ENCODE measurements around the gene CST8. TPM values are rescaled to one million over a fixed set of nuclear protein-coding genes. Genes with fewer than 3 reads are reported as not detected.
A peak's percentile ranks its signal among the peaks of the same experiment; 100 is the strongest.
"Not testable (repeated sequence)": the region's sequence is repeated elsewhere in the genome, so short reads cannot be mapped to it uniquely, and the experiment has no call there.

CST8 gene
- total and polyA plus RNA-seq, 7 experiments from 2014 or later = not detected

DNA sequence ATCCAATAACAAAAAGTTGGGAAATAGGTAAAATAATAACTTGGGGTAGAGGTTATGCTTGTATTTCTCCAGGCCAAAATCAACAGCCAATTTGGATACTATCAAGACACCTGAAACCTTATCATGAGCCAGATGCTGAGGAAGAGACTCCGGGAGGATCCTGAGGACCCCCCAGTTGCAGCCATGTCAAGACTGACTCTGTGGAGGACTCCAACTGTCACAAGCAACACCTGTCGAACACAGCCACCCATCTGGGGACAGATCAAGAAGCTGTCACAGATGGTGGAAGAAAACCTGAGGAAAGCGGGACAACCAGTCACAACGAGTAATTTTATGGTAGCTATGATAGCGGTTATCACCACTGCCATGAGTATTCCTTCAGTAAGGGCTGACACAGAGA lies 18.6 kb upstream of the CST8 start:
- H3K36me3 Mint-ChIP-seq; DNase-seq; POLR2A ChIA-PET; CTCF ChIA-PET; H3K4me1 Mint-ChIP-seq; H3K4me3 Mint-ChIP-seq; intact Hi-C loops (cut with micrococcal nuclease); H3K36me3 ChIP-seq (ENCODE audit: control insufficient read depth in 2 of 3, insufficient read depth in 3 of 3, low read length in 3 of 3); ATAC-seq; H3K4me1 ChIP-seq (ENCODE audit: control insufficient read depth in 2 of 2, insufficient read depth in 2 of 2, low read length in 2 of 2); H3K9me3 ChIP-seq (ENCODE audit: control insufficient read depth in 2 of 3, low read length in 3 of 3); H3K4me3 ChIP-seq (ENCODE audit: low read length); H3K27ac ChIP-seq (ENCODE audit: low read depth, low read length); H3K27me3 ChIP-seq (ENCODE audit: control insufficient read depth in 2 of 2, insufficient read depth in 2 of 2, low read length in 2 of 2); H3K27ac Mint-ChIP-seq: not testable (repeated sequence)
- H3K27me3 Mint-ChIP-seq = peaks cover 4 to 33% (median 15%) of the 10 kb centered on the region in 5 donors
- peaks cover 0 to 13% (median 2%) of the 10 kb centered on the region in 11 donors for H3K9me3 Mint-ChIP-seq

DNA sequence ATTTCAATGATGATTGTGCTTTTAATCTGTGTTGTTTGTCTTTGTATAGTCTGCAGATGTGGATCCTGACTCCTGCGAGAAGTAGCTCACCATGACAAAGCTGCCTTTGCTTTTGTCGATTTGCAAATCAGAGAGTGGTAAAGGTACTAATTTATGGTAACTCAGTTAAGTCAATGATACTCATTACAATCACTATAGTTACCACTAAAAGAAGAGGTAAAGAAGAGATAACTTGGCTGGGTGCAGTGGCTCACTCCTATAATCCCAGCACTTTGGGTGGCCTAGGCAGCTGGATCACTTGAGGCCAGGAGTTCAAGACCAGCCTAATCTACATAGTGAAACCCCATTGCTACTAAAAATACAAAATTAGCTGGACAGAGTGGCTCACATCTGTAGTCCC lies 17.6 kb upstream of the CST8 start:
- H3K4me1 ChIP-seq (ENCODE audit: control insufficient read depth in 2 of 2, insufficient read depth in 2 of 2, low read length in 2 of 2); CTCF ChIA-PET; H3K36me3 ChIP-seq (ENCODE audit: control insufficient read depth in 2 of 3, insufficient read depth in 3 of 3, low read length in 3 of 3); H3K9me3 ChIP-seq (ENCODE audit: control insufficient read depth in 2 of 3, low read length in 3 of 3); H3K4me1 Mint-ChIP-seq; H3K27ac ChIP-seq (ENCODE audit: low read depth, low read length); H3K4me3 Mint-ChIP-seq; H3K27me3 ChIP-seq (ENCODE audit: control insufficient read depth in 2 of 2, insufficient read depth in 2 of 2, low read length in 2 of 2); H3K4me3 ChIP-seq (ENCODE audit: low read length); H3K9me3 Mint-ChIP-seq; ATAC-seq; H3K27ac Mint-ChIP-seq; DNase-seq; POLR2A ChIA-PET; intact Hi-C loops (cut with micrococcal nuclease); H3K36me3 Mint-ChIP-seq: not testable (repeated sequence)
- H3K27me3 Mint-ChIP-seq = peaks cover 4 to 32% (median 15%) of the 10 kb centered on the region in 5 donors

DNA sequence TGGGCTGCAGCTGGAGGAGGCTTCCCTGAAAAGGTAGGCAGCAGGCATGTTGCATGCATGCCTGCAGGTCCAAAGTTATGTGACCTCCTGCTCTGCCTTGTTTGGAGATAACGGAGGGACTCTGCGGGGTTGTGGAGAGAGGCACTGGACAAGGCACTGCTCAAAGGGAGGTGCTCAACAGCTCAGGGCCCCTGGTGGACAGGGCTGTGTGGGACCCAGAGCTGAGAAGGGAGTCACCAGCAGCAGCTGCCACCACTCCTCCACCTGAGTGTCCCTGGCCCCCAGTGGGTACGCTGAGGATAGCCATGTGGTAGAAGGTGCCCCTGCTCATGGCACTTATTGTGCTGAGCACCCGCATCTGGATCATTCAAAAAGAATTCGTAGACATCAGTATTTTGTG lies 15.5 kb upstream of the CST8 start:
- Mint-ChIP-seq H3K27ac (no peak overlapping the region), H3K4me1 (no peaks in the 10 kb centered on the region), H3K9me3 (no peaks in the 10 kb centered on the region), H3K4me3 (no peak overlapping the region), H3K27me3 (peaks cover 0 to 24% (median 14%) of the 10 kb centered on the region in 5 donors), H3K36me3 (no peaks in the 10 kb centered on the region)
- CTCF ChIA-PET = no interaction called here
- Histone ChIP-seq H3K27ac (ENCODE audit: low read depth, low read length) (no peak overlapping the region), H3K4me1 (ENCODE audit: control insufficient read depth in 2 of 2, insufficient read depth in 2 of 2, low read length in 2 of 2) (no peaks in the 10 kb centered on the region), H3K27me3 (ENCODE audit: control insufficient read depth in 2 of 2, insufficient read depth in 2 of 2, low read length in 2 of 2) (no peaks in the 10 kb centered on the region), H3K36me3 (ENCODE audit: control insufficient read depth in 2 of 3, insufficient read depth in 3 of 3, low read length in 3 of 3) (no peaks in the 10 kb centered on the region), H3K4me3 (ENCODE audit: low read length) (no peak overlapping the region), H3K9me3 (ENCODE audit: control insufficient read depth in 2 of 3, low read length in 3 of 3) (no peaks in the 10 kb centered on the region)
- intact Hi-C loops (cut with micrococcal nuclease) = no loop called here
- DNase-seq (no peak), ATAC-seq (no peak)
- POLR2A ChIA-PET = no interaction called here

DNA sequence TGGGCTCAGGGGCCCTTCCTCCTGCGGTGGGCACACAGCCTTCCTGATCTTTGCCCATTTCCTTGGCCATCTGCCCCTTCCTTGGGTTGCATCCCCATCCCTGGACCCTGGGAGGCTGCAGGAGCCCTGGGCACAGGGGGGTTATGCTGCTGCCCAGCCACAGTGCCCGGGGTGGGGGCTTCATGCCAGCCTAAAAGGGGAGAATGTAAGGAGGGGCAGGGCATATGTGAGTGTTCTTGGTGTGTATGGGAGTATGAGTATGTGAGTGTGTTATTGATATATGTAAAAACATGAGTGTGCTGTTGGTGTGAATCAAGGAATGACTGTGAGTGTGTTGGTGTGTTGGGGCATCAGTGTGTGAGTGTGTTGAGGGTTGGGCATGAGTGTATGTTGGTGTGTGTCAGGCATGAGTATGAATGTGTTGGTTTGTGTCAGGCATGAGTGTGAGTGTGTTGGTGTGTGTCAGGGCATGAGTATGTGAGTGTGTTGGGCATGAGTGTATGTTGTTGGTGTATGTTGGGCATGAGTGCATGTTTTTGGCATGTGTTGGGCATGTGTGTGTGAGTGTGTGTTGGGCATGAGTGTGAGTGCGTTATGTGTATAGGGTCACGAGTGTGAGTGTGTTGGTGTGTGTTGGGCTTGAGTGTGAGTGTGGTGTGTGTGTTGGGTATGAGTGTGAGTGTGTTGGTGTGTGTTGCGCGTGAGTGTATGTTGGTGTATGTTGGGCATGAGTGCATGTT lies 14.7 kb upstream of the CST8 start:
- Histone ChIP-seq H3K4me1 (ENCODE audit: control insufficient read depth in 2 of 2, insufficient read depth in 2 of 2, low read length in 2 of 2) (no peaks in the 10 kb centered on the region), H3K4me3 (ENCODE audit: low read length) (no peak overlapping the region), H3K27me3 (ENCODE audit: control insufficient read depth in 2 of 2, insufficient read depth in 2 of 2, low read length in 2 of 2) (no peaks in the 10 kb centered on the region), H3K36me3 (ENCODE audit: control insufficient read depth in 2 of 3, insufficient read depth in 3 of 3, low read length in 3 of 3) (no peaks in the 10 kb centered on the region), H3K9me3 (ENCODE audit: control insufficient read depth in 2 of 3, low read length in 3 of 3) (no peaks in the 10 kb centered on the region), H3K27ac (ENCODE audit: low read depth, low read length) (no peak overlapping the region)
- Mint-ChIP-seq H3K27ac (no peak overlapping the region), H3K4me3 (no peak overlapping the region), H3K36me3 (no peaks in the 10 kb centered on the region), H3K4me1 (no peaks in the 10 kb centered on the region), H3K27me3 (peaks cover 0 to 20% (median 10%) of the 10 kb centered on the region in 5 donors), H3K9me3 (no peaks in the 10 kb centered on the region)
- ChIA-PET POLR2A (no interaction called here), CTCF (no interaction called here)
- no peak for DNase-seq
- no peak for ATAC-seq
- intact Hi-C loops (cut with micrococcal nuclease) = no loop called here

DNA sequence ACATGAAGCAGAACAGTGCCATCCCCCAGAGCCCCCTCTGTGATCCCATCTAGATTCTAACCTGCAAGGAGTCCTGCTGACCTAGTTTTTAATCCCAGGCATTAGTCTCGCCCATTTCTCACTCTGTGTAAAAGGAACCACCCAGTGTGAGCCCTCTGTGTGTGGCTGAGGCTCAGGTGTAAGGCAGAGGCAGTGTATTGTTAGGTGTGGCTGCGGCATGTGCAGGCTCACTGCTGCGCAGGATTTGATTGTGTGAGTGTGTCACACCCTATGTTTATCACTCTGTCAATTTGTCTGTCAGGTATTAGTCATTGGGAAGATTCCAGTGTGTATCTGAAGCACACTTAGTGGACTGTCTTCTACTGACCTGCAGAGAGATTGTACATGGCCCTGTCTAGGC lies 13.7 kb upstream of the CST8 start:
- Histone ChIP-seq H3K27ac (ENCODE audit: low read depth, low read length) (no peak overlapping the region), H3K36me3 (ENCODE audit: control insufficient read depth in 2 of 3, insufficient read depth in 3 of 3, low read length in 3 of 3) (no peaks in the 10 kb centered on the region), H3K27me3 (ENCODE audit: control insufficient read depth in 2 of 2, insufficient read depth in 2 of 2, low read length in 2 of 2) (no peaks in the 10 kb centered on the region), H3K4me1 (ENCODE audit: control insufficient read depth in 2 of 2, insufficient read depth in 2 of 2, low read length in 2 of 2) (no peaks in the 10 kb centered on the region), H3K4me3 (ENCODE audit: low read length) (no peak overlapping the region), H3K9me3 (ENCODE audit: control insufficient read depth in 2 of 3, low read length in 3 of 3) (no peaks in the 10 kb centered on the region)
- H3K4me1 Mint-ChIP-seq = no peaks in the 10 kb centered on the region
- peaks cover 2 to 14% (median 12%) of the 10 kb centered on the region in 5 donors for H3K27me3 Mint-ChIP-seq
- intact Hi-C loops (cut with micrococcal nuclease) = no loop called here
- ChIA-PET CTCF (no interaction called here), POLR2A (no interaction called here)
- ATAC-seq = peak; percentile 56
- H3K9me3 Mint-ChIP-seq = no peaks in the 10 kb centered on the region
- no peak for DNase-seq
- H3K4me3 Mint-ChIP-seq = no peak overlapping the region
- H3K27ac Mint-ChIP-seq = no peak overlapping the region
- H3K36me3 Mint-ChIP-seq = no peaks in the 10 kb centered on the region

DNA sequence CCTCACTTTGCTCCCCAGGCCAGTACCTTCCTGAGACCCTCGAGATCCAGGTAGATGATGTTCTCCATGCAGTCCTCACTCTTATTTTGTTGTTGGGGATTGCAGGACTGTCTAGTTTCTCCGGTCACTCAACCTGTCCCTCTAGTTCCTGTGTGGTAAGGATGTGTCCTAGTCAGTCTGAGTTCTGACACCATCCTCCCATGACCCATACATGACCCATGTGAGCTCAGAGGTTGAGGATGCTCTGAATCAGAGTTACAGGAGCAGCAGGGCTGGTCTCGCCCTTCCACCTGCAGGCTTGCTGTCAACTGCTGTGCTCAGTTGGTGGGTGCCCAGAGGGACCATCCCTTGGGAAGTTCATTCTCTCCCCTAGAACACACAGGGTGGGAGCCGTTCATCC lies 11.9 kb upstream of the CST8 start:
- Mint-ChIP-seq H3K27me3 (peaks cover 0 to 8% (median 4%) of the 10 kb centered on the region in 5 donors), H3K36me3 (no peaks in the 10 kb centered on the region), H3K4me1 (no peaks in the 10 kb centered on the region), H3K27ac (no peak overlapping the region), H3K4me3 (no peak overlapping the region), H3K9me3 (peaks cover 0 to 1% (median 0%) of the 10 kb centered on the region in 11 donors)
- Histone ChIP-seq H3K9me3 (ENCODE audit: control insufficient read depth in 2 of 3, low read length in 3 of 3) (no peaks in the 10 kb centered on the region), H3K4me3 (ENCODE audit: low read length) (no peak overlapping the region), H3K36me3 (ENCODE audit: control insufficient read depth in 2 of 3, insufficient read depth in 3 of 3, low read length in 3 of 3) (no peaks in the 10 kb centered on the region), H3K27me3 (ENCODE audit: control insufficient read depth in 2 of 2, insufficient read depth in 2 of 2, low read length in 2 of 2) (no peaks in the 10 kb centered on the region), H3K27ac (ENCODE audit: low read depth, low read length) (no peak overlapping the region), H3K4me1 (ENCODE audit: control insufficient read depth in 2 of 2, insufficient read depth in 2 of 2, low read length in 2 of 2) (no peaks in the 10 kb centered on the region)
- no peak for ATAC-seq
- ChIA-PET CTCF (no interaction called here), POLR2A (no interaction called here)
- no peak for DNase-seq
- intact Hi-C loops (cut with micrococcal nuclease) = no loop called here

DNA sequence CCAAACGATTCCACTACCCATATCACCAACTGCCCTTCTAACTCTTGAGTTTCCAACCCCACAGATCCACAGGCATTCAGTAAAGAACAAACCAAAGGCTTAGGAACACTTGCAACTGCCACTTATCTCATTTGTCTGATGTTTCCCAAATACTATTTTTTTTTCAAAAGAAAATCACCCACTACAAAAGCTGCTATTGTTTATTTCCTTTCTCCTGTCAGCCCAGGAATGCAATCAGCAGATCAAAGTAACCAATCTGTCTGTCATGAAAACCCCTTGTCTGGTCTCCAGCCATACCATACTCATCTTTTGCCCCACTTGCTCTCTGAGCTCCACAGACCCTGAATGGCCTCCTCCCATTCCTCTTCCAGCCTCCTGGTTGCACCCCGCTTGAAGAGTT lies 8.8 kb upstream of the CST8 start:
- ChIA-PET POLR2A (no interaction called here), CTCF (no interaction called here)
- DNase-seq = no peak
- Mint-ChIP-seq H3K4me1 (no peaks in the 10 kb centered on the region), H3K27me3 (peaks cover 0 to 7% (median 5%) of the 10 kb centered on the region in 5 donors), H3K27ac (no peak overlapping the region), H3K9me3 (peaks cover 0 to 1% (median 0%) of the 10 kb centered on the region in 11 donors), H3K4me3 (no peak overlapping the region), H3K36me3 (no peaks in the 10 kb centered on the region)
- intact Hi-C loops (cut with micrococcal nuclease) = no loop called here
- Histone ChIP-seq H3K27ac (ENCODE audit: low read depth, low read length) (no peak overlapping the region), H3K4me3 (ENCODE audit: low read length) (no peak overlapping the region), H3K9me3 (ENCODE audit: control insufficient read depth in 2 of 3, low read length in 3 of 3) (no peaks in the 10 kb centered on the region), H3K4me1 (ENCODE audit: control insufficient read depth in 2 of 2, insufficient read depth in 2 of 2, low read length in 2 of 2) (no peaks in the 10 kb centered on the region), H3K27me3 (ENCODE audit: control insufficient read depth in 2 of 2, insufficient read depth in 2 of 2, low read length in 2 of 2) (no peaks in the 10 kb centered on the region), H3K36me3 (ENCODE audit: control insufficient read depth in 2 of 3, insufficient read depth in 3 of 3, low read length in 3 of 3) (no peaks in the 10 kb centered on the region)
- ATAC-seq = no peak
